ENCODE measurements around the gene MFSD2B. TPM values are rescaled to one million over a fixed set of nuclear protein-coding genes. Genes with fewer than 3 reads are reported as not detected.
A peak's percentile ranks its signal among the peaks of the same experiment; 100 is the strongest.

MFSD2B gene
- total RNA-seq, 2 donors from 2014 or later: 0.16 TPM; not detected in 1

DNA sequence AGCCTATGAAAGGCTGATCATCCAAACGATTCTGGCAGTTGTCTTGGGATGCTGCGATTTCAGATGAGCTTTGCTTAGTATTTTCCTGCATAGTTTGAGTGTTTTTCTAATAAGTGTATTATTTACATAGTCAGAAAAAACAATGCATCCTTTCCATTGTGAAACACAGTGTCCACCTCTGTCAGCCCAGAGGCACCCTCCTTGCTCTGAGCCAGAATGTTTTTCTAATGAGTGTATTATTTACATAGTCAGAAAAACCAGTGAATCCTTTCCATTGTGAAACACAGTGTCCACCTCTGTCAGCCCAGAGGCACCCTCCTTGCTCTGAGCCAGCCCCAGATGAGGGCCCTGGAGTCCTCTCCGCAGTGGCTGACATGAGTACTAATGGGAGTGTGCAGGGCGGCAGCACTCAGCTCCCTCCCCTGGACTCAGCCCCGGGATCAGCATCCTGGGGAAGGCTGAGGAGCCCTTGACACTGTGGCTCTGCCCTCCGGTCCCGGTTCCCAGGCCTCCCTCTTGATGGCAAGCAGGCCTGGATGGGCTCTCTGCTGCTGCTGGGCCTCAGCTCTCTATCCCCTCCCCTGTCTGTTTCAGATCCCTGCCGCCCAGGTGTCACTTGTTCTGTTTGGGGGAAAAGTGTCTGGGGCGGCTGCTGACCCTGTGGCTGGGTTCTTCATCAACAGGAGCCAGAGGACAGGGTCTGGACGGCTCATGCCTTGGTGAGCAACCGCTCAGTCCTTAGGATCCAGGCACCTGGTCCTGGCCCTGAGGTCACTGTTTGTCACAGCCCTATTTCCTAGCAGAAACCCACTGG lies 5.9 kb downstream of the MFSD2B start:
- Mint-ChIP-seq H3K27ac (no peak overlapping the region), H3K9me3 (no peaks in the 10 kb centered on the region), H3K36me3 (no peaks in the 10 kb centered on the region)
- DNase-seq (ENCODE audit: low spot score in 2 of 2) (no peak), ATAC-seq (peak in 1 of 2 donors; percentile 19)

DNA sequence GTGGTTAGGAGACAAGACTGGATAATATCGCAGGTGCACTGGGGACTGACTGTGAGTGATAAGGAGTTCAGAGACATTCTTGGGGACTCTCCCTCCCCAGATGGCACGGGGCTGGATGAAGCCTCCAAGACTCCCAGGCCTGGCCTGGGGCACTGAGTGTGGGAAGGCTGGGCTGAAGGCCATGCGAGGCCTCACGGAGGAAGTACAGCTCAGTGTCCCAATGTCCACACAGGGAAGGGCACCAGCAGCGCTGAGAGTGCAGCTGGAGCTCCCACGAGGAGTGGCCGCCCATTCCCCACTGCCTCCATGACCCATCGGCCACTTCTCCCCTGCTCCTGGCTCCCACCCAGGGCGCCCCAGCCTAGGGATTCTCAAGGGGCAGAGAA lies 6.5 kb downstream of the MFSD2B start:
- ATAC-seq (peak in 1 of 2 donors; percentile 13), DNase-seq (ENCODE audit: low spot score in 2 of 2) (no peak)
- Mint-ChIP-seq H3K36me3 (no peaks in the 10 kb centered on the region), H3K9me3 (no peaks in the 10 kb centered on the region), H3K27ac (no peak overlapping the region)

DNA sequence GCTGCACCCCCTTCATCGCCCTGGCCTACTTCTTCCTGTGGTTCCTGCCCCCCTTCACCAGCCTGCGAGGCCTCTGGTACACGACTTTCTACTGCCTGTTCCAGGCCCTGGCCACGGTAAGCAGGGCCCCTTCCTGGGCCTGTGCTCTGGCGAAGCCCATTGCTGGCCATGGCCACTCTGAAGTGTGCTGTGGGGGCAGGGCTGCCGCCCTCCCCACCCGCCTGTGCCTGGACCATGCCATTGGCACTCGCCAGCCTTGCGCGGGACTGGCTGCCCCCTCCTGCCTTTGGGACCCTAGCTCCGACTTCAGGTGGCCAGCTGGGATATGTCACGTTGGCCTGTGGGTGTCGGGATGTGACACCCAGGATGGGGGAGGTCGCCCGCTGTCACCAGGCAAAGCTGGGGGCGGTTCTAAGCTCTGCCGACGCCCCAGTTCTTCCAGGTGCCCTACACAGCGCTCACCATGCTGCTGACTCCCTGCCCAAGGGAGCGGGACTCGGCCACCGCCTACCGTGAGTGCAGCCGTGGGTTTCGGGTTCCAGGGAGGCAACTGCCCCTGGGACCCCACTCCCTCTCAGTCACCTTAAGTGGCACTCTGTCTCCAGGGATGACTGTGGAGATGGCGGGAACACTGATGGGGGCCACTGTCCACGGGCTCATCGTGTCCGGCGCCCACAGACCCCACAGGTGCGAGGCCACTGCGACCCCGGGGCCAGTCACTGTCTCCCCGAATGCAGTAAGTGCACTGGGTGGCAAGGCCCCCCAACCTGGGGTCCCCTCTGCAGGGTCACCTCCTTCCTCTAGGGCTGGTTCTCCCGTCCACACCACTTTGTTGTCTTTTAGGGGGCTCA lies 7.2 kb downstream of the MFSD2B start:
- no peaks in the 10 kb centered on the region for H3K9me3 Mint-ChIP-seq

DNA sequence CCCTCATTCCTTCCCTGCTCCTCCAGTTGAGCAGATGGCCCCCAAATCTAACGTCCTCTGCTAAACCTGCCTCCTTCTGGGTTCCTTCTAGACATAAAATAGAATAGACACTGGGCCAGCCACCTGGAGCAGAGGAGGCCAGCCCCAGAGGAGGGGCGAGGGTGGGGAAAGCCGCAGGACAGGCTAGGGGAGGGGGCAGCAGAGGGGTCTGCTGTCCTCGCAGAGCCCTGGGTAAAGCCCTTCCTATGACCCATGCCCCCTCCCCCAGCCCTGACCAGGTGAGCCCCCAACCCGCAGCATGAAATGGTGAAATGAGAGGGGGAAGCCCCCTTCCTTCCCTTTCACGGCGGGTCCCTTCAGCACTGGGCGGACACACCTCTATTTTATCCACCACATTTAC lies 7.8 kb downstream of the MFSD2B start:
- H3K27ac Mint-ChIP-seq: peak overlapping the region in 1 of 2 donors; percentile 37

More for the DNA sequence above, 7.2 kb downstream of the MFSD2B start:
- DNase-seq (ENCODE audit: low spot score in 2 of 2): no peak
- ATAC-seq: no peak
- Mint-ChIP-seq H3K27ac (no peak overlapping the region), H3K36me3 (no peaks in the 10 kb centered on the region)

DNA sequence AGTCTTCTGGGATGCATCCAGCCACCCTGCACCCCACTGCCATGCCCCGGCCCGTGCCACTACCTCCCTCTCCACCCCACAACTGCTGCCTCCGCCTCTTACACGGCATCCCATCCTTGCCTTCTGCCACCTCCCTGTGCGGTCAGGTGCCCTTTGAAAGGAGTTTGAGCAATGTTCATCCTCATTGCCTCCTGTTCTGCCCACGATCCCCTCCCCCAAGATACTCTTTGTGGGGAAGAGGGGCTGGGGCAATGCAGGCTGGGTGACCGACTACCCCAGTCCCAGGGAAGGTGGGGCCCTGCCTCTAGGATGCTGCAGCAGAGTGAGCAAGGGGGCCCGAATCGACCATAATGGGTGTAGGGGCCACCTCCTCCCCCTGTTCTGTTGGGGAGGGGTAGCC lies 8.4 kb downstream of the MFSD2B start:
- Mint-ChIP-seq H3K27ac (peak overlapping the region in 1 of 2 donors; percentile 37), H3K36me3 (no peaks in the 10 kb centered on the region), H3K9me3 (no peaks in the 10 kb centered on the region)
- DNase-seq (ENCODE audit: low spot score in 2 of 2) (no peak), ATAC-seq (no peak)

More for the DNA sequence above, 7.8 kb downstream of the MFSD2B start:
- H3K36me3 Mint-ChIP-seq: no peaks in the 10 kb centered on the region
- no peak for DNase-seq (ENCODE audit: low spot score in 2 of 2)
- no peaks in the 10 kb centered on the region for H3K9me3 Mint-ChIP-seq
- no peak for ATAC-seq

DNA sequence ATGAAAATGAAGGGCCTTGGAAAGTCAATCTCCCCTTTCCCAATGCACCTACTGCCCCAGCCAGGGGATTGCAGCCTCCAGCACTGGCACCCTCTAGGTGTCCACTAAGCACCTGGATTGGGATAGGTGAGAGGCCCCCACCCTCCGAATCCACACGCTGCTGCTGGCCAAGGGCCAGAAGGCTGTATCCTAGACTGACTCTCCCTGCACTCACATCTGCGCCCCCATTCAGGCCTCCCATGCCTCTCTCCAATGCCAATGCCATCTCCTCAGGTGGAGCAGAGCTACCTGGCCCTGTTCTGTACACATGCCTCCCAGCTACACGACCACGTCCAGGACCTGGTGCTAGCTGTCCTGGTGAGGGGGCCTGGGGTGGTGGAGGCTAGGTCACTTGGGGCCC lies 9.8 kb downstream of the MFSD2B start:
- H3K36me3 Mint-ChIP-seq: no peaks in the 10 kb centered on the region
- H3K9me3 Mint-ChIP-seq: no peaks in the 10 kb centered on the region

DNA sequence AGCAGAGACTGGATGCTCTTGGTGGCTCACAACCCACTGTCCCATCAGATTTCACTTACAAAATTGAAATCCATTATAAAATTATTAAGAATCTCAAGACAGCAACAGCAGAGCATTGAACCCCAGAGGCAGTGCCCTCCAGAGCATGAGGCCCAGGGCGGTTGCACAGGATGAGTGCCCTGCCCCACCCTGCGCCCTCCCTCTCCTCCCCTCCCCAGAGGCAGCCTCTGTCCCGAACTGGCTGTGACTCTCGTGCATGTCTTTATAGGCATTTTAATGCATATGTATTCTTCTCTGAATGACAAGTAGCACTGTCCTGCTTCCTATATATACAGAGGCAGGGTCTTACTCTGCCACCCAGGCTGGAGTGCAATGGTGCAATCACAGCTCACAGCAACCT lies 10.4 kb downstream of the MFSD2B start:
- ATAC-seq: no peak
- DNase-seq (ENCODE audit: low spot score in 2 of 2): no peak
- Mint-ChIP-seq H3K36me3 (no peaks in the 10 kb centered on the region), H3K9me3 (no peaks in the 10 kb centered on the region), H3K27ac (peak overlapping the region in 1 of 2 donors; percentile 50)

More for the DNA sequence above, 9.8 kb downstream of the MFSD2B start:
- ATAC-seq (no peak), DNase-seq (ENCODE audit: low spot score in 2 of 2) (no peak)
- peak overlapping the region in 1 of 2 donors; percentile 23 for H3K27ac Mint-ChIP-seq

DNA sequence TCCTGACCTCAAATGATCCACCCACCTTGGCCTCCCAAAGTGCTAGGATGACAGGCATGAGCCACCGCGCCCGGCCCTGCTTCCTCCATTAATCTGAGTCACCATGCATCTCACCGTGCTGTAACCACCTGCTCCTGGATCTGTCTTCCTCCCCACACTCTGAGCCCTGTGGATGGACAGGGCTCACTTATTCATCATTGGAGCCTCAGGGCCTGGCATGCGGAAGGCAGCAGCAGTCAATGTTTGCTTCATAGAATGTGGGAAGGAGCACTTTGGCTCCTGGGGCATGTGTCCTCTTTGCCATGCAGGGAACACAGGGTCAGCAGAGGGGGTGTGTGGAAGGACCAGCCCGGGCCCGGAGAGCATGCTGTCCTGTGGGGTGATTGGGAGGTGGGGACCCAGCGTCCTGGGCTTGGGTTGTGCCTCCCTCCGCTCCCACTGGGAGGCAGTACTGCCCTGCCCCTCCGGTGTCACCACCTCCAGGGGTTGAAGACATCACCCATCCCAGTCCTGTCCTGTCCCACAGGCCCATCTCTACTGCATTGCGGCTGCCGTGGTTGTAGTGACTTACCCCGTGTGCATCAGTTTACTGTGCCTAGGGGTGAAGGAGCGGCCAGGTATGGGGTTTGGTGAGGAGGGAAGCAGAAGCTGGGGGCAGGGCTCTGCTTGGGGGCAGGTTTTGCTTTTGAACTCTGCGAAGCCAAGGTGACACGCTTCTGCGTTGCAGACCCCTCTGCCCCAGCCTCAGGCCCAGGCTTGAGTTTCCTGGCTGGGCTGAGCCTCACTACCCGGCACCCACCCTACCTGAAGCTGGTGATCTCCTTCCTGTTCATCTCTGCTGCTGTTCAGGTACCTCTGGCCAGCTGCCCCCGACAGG lies 11.5 kb downstream of the MFSD2B start:
- Mint-ChIP-seq H3K27ac (no peak overlapping the region), H3K9me3 (no peaks in the 10 kb centered on the region), H3K36me3 (no peaks in the 10 kb centered on the region)
- DNase-seq (ENCODE audit: low spot score in 2 of 2) (peak in 1 of 2 donors; percentile 33), ATAC-seq (peak; percentile 74)

DNA sequence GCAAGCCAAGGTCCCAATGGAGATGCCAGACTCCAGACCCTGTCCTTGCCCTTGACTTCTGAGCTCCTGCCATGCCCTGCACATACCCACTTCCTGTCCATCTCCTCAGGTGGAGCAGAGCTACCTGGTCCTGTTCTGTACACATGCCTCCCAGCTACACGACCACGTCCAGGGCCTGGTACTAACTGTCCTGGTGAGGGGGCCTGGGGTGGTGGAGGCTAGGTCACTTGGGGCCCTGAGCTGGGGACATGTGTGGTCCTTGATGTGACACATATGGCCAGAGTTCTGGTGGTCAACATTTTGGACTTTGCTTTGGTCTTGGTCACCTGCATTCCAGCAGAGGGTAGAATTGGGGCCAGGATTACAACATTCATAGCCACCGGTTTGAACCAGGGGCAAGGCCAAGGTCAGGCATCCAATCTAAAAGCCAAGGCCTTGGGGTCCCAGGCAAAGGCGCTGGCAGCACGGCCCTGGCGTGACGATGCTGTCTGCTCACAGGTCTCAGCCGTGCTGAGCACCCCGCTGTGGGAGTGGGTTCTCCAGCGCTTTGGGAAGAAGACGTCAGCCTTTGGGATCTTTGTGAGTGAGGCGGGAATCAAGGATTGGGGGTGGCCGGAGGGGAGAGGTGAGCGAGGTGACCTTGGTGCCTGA lies 12.6 kb downstream of the MFSD2B start:
- peak overlapping the region in 1 of 2 donors; percentile 23 for H3K27ac Mint-ChIP-seq
- ATAC-seq: no peak
- no peak for DNase-seq (ENCODE audit: low spot score in 2 of 2)
- no peaks in the 10 kb centered on the region for H3K36me3 Mint-ChIP-seq
- H3K9me3 Mint-ChIP-seq: no peaks in the 10 kb centered on the region

DNA sequence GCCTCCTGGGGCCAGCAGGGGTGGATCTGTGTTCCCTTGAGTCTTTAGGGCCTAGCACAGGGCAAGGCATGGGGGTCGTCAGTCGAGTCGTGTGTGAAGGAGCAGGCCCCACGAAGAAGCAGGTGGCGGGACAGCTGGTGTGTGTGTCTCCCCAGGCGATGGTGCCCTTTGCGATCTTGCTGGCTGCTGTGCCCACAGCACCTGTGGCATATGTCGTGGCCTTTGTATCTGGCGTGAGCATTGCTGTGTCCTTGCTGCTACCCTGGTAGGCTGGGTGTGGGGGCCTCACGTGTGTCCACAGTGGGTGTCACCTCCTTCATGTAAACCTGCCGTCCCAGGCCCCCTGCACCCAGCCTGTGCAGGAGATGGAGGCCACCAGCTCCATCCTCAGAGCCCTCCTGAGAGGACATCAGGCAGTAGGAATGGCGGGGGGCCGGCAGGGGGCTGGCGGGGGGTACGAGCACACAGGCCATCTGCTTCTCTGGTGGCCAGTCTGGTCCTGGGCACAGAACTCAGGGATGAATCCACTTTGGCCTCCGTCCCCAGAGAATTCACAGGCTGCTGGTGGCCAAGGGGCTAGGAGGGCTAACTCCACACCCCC lies 13.2 kb downstream of the MFSD2B start:
- DNase-seq (ENCODE audit: low spot score in 2 of 2) (no peak), ATAC-seq (no peak)
- Mint-ChIP-seq H3K36me3 (no peaks in the 10 kb centered on the region), H3K9me3 (no peaks in the 10 kb centered on the region), H3K27ac (peak overlapping the region in 1 of 2 donors; percentile 23)

DNA sequence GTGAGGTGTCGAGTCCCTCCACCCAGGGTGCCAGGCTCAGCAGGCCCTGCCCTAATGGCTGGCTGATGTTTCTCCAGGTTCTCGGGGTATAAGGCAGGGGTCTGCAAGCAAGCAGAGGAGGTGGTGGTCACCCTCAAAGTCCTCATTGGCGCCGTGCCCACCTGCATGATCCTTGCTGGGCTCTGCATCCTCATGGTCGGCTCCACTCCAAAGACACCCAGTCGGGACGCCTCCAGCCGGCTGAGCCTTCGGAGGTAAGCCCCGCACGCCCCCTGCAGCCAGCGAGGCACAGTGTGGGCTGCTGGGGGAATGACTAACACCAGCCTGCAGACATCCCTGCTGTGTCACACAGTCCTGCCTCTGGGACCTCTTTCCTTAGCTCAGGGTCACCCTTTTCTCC lies 14.1 kb downstream of the MFSD2B start:
- no peaks in the 10 kb centered on the region for H3K36me3 Mint-ChIP-seq
- no peak for DNase-seq (ENCODE audit: low spot score in 2 of 2)
- no peak overlapping the region for H3K27ac Mint-ChIP-seq
- no peaks in the 10 kb centered on the region for H3K9me3 Mint-ChIP-seq
- no peak for ATAC-seq

DNA sequence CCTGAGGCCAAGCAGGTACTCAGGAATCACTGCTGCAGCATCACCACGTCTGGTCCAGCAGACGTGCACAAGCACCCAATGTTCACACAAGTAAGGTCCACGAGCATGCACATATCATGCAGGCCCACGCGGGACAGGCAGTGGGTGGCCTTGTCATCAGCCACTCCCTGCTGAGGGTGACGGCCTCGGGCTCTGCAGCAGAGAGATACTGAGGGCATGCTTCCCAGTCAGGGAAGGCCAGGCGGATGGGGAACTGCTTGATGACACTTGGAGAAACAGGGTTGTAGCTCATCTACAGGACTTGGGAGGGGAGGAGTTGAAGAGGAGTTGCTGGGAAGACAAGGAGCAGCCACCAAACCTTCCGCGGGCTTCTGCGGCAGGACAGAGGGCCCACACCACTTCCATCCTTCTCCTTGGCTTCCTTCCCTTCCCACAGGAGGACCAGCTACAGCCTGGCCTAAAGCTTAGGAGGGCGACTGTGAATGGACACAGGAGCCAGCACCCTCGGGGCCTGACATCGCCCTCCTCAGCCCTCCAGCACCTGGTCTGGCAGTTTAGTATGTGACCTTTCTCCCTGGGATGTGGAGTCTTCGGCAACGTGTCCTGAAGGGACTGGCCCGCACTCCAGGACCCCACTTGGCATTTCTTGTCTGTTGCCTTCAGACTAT lies 15.2 kb downstream of the MFSD2B start:
- Mint-ChIP-seq H3K27ac (peak overlapping the region in 1 of 2 donors; percentile 15), H3K36me3 (peaks cover 0 to 7% of the 10 kb centered on the region in 2 donors), H3K9me3 (no peaks in the 10 kb centered on the region)
- no peak for ATAC-seq
- no peak for DNase-seq (ENCODE audit: low spot score in 2 of 2)

DNA sequence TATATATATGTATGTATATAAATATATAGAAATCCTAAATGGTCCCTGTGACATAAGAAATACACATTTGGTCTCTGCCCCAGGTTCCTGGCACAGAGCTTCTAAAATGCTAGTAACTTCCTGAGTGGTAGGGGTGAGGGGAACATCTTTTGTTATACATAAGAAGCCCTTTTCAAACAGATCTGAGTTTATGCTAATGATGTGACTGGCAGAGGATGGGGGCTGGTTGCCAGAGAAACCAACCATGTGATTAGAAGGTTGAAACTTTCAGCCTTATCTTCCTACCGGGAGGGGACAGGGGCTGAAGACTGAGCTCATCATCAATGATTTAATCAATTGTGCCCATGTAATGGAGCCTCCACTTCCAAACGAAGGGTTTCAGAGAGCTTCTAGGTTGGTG lies 16.3 kb downstream of the MFSD2B start:
- ATAC-seq: no peak
- no peak overlapping the region for H3K27ac Mint-ChIP-seq
- no peaks in the 10 kb centered on the region for H3K9me3 Mint-ChIP-seq
- no peak for DNase-seq (ENCODE audit: low spot score in 2 of 2)
- peaks cover 0 to 7% of the 10 kb centered on the region in 2 donors for H3K36me3 Mint-ChIP-seq

DNA sequence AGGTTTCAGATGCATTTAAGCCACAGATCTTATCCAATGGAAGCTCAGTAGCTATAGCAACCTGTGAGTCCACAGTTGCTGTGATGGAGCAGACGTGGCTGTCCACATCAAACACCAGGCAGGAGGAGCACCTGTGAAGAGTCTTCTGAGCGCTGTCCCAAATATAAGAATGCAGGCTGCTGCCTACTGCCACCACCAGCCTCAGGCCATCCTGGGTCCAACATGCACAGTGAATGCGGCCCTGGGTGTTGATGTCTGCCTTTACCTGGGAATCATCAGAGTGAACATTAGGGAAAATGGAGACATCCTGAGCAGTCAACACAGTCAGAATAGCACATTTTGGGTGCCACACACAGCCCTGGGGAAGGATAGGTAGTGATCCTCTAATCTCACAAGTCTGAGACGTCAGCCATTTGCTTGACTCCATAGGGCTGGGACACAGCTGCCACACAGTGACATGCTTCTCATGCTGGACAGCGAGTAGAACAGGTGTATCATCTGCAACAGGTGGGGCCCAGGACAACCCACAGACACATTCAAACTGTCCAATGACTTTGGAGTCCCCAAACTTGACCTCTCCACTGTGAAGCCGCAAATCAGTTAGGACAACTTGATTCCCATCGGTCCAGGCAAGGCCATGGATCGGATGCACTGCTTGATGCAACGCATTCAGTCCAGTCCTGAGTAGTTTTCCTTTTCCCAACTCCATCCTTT lies 29.1 kb downstream of the MFSD2B start:
- no peak overlapping the region for H3K27ac Mint-ChIP-seq
- no peaks in the 10 kb centered on the region for H3K9me3 Mint-ChIP-seq
- DNase-seq (ENCODE audit: low spot score in 2 of 2) (no peak), ATAC-seq (no peak)
- H3K36me3 Mint-ChIP-seq: peaks cover 0 to 4% of the 10 kb centered on the region in 2 donors

DNA sequence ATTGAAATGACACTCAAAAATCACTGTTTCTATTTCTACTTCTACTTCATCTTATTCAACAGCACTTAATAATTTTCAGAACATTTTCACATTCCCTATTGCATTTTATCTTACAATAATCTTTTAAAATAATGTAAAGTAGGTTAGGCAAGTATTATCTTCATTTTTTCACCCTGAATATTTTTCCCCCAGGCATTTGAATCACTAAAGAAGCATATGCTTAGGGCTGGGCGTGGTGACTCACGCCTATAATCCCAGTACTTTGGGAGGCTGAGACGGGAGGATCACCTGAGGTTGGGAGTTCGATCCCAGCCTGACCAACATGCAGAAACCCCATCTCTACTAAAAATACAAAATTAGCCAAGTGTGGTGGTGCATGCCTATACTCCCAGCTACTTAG lies 30.6 kb downstream of the MFSD2B start:
- H3K27ac Mint-ChIP-seq: no peak overlapping the region
- peaks cover 0 to 4% of the 10 kb centered on the region in 2 donors for H3K36me3 Mint-ChIP-seq
- no peak for ATAC-seq
- no peaks in the 10 kb centered on the region for H3K9me3 Mint-ChIP-seq
- no peak for DNase-seq (ENCODE audit: low spot score in 2 of 2)

All from activated naive CD4-positive, alpha-beta T cell treated with anti-CD3 and anti-CD28 coated beads, Interleukin-2, amount 50 U/mL, for 72 hours (primary cell).